ENCODE measurements around the gene ZBTB14.

The ZBTB14 gene

DNA sequence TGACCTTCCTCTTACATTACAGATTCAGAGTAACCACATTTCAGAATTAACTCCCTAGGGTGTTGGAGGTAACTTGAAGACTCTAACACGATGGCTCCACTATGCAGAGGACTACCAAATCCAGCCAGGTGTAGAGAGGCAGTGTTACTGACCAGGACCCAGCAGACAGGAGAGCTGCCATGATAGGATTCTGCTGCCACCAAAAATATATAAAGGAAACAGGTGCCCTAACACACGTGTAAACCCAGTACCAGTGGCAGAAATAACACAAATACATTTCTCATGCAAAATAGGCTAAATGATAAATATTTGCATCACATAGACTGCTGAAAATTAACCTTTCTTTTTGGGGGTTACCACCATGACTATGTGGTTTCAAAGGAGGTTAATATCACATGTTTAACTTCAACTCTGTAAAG, 7.0 kb downstream of the ZBTB14 start:
- no peak for DNase-seq

DNA sequence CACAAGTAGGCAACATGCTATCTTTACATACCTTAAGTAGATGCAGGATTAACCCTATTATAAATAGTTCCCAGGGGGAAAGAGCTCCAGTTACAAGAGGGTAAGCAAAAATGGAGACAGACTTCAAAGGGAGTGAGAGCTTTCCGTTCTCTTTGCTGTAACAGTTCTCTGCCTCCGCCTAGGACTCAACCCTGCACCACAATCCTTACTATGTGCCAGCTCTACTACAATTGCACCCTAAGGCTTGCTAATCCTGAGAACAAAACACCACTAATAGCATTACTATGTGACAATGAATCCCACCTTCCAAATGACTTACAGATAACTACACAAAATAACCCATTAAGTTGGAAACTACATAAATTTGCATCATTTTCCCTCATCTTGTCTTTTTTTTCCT, 7.7 kb downstream of the ZBTB14 start:
- no peak for DNase-seq

DNA sequence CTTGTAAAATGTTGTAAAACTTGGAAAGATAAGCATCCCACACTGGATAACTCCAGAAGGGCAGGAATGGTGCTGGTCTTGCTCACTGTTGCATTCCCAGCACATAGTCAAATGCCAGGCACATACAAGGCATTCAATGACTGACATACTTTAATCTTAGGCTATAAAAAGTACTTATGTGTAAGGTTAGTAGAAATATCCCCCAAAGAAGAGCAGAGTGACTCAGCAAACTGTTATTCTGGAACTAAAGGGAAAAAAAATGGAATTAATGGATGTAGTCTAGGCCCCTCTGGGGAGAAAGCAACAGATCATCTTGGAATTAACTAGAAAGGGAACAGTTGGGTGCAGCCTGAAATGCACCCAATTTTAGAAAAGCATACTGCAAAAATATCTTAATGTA, 9.0 kb downstream of the ZBTB14 start:
- no peak for DNase-seq

DNA sequence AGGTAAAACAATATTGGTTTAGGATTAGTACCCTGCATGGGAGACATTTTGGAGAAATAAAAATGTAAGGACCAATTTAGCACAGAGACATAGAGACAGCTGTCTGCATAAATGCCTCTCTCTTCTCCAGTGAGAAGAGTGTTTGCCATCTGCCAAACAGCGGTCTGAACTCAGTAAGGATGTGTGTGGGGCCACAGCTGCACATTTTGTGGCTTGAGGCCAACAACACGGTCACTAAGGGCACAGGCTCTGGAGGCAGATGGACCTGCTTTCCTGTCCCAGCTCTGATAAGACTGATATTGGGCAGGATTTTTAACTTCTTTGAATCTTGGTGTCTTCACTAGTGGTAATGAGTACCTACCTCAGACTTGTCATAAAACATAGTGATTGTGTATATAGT, 10.2 kb downstream of the ZBTB14 start:
- no peak for DNase-seq

DNA sequence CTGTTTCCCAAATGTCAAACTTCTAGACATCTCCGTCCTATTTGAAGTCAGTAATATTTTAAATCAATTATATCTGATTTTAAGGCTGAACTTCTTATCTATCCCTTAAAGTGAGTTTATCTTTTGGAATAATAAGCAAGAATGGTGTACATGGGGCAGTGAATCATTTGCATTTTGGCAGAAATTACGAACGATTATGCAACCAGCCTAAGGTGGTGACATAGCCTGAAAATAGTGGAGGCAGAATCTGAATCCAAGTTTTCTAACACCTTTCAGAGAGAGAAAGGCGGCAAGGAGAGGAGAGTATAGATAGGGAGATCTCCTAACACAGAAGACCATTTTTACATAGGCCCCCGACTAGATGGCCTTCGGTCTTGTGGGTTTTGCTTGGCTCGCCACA, 10.7 kb downstream of the ZBTB14 start:
- no peak for DNase-seq

DNA sequence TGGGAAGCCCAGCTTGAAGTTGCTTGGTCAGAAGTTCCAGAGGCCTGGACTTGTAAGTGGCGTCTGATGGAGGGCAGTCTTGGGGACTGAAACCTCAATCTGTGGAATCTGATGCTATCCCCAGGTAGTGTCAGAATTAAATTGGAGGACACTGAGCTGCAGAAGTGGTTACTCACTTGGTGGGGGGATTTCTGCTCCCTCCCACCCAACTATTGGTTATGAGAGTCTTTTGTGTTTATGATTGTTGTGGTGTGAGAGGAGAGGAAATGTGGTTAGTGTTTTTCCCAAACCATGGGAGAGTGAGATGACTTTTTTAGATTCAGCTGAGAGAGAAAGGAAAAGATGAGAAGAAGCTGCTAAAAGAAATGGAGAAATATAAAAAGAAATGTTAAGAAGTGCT, 12.8 kb downstream of the ZBTB14 start:
- no peak for DNase-seq

DNA sequence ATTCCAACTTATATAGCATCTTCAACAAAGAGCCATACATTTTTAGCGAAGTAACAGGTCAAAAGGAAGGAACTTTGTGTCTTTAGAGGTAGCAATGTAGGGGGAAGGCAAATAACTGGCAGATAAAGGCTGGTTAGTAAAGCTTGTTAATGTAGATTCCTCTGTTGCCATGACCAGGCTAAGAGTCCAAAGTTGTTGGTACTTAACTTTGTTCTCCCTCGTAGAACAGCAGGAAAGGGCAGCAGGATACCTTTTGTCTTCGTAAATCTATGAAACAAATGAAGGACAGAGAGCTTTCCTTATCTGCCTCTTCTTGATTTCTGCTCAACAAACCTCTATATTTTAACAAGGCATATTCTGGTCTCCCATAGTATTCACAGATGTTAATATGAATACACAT, 18.6 kb downstream of the ZBTB14 start:
- no peak for DNase-seq

DNA sequence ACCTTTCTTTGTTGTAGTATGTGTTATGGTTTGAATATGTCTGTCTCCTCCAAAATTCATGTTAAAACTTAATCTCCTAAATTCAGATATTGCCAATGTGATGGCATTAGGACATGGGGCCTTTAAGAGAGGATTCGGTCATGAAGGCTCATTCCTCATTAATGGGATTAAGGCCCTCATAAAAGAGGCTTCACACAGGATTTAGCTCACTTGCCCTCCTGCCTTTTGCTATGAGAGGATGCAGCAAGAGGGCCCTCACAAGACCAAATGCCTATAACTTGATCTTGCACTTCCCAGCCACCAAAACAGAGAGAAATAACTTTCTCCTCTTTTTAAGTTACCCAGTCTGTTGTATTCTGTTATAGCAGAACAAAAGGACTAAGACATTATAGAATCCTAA, 19.7 kb downstream of the ZBTB14 start:
- DNase-seq = no peak

DNA sequence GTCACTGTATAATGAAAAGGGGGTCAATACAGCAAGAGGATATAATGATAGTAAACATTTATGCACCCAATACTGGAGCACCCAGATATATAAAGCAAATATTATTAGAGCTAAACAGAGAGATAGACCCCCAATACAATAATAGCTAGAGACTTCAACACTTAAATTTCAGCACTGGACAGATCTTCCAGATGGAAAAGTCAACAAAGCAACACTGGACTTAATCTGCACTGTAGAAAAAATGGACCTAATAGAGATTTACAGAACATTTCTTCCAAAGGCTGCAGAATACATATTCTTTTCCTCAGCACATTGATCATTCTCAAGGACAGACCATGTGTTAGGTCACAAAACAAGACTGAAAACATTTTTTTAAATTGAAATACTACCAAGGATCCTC, 26.7 kb downstream of the ZBTB14 start:
- DNase-seq = no peak

DNA sequence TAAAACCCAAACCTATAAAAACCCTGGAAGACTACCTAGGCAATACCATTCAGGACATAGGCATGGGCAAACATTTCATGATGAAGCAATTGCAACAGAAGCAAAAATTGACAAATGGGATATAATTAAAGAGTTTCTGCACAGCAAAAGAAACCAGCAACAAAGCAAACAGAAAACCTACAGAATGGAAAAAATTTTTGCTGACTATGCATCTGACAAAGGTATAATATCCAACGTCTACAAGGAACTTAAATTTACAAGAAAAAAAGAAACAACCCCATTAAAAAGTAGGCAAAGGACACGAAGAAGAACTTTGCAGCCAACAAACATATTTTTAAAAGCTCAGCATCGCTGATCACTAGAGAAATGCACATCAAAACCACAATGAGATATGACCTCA, 28.8 kb downstream of the ZBTB14 start:
- no peak for DNase-seq

DNA sequence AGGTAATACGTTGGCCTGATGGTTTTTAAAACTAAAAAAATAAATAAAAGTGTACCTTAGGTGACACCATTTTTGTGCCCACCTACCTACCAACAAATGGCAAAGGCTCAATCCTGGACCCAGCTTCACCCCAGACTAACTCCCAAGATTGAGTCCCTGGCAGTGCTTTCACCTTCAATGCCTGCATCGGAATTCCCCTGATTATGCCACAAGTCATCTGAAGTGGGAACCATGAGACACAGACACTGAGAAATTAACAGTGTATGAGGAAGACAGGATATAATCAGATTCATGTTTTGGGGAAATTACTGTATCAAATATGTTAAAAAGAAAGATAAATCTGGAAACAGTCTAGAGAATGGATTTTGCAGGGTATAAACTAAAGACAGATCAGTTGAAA, 41.6 kb downstream of the ZBTB14 start:
- DNase-seq = no peak

DNA sequence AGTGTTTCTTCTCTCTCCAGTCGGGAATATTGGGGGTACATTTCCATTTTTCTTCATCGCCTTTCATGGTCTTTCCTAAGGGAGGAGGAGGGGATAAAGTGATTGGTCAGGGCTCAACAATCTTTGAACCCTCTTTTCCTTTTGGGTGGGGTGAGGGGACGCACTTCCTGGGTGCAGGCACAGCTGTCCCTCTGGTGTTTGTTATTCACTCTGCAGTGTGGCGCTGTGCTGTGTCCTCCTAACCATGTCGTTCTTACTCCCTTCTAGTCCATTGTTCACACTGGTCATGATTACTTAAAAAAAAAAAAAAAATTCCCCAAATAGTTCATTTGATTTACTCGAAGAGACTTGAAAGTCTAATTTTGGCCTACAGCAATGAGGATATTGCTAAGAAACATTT, 44.4 kb downstream of the ZBTB14 start:
- no peak for DNase-seq

DNA sequence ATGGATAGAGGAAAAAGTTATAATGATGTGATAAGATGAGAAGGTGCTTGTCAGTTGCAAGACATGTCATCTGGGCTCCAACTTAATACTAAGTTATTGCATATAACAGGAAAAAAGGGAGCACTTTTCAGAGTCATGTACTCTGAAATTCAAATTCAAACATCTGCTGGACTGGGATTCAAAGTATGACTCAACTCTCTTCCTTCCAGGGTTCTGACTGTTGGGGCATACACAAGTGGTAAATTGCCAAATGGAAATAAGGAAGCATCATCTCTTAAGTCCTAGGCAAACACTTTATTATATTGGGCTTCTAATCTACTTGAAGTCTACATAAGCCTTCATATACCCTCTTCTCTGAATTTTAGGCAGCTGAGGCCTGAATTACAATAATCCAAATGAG, 44.9 kb downstream of the ZBTB14 start:
- no peak for DNase-seq

DNA sequence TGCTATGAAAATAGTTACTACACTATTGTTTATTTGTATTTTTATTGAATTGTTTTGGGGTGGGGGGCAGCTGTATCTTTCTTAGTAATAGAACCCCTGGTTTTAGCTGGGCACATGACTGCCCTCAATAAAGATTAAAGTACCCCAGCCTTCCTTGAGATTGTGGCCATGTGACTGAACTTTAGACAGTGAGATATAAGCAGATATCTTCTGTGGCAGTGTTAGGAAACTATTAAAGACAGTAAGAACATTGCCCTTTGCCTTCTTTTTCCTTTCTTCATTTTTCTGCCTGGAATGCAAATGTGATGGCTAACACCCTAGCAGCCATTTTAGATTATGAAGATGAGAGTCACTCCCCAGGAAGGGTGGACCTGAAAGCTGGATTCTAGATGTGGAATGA, 50.6 kb downstream of the ZBTB14 start:
- no peak for DNase-seq

DNA sequence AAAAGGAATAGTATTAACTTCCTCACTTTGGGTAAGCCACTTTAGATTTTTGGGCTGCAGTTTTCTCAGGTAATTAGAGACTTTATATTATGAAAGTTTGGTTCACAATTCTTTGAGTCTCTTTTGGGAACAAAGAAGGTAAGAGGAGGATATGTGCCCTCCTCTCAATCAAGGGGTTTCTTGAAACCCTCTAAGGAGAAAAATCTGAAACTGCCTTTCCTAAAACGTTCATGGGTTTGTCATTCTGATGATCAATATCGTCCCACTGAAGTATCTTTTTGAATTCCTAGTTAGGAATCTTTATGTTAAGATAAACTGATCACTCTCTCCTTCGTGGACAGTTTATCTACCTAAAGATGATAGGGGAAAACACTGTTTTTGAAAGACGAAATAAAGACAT, 56.1 kb downstream of the ZBTB14 start:
- DNase-seq = no peak

Data from NK-92 treated with Interleukin-12 subunit alpha and Interleukin-12 subunit beta, amount 100 ng/mL, for 24 hours (cell line).